WTC11 (cell line): Measurements from ENCODE around the gene PRKCB.

ENCODE experiments used
- ATF6 ChIP-seq: sonication (generic); formaldehyde crosslinking; IDR thresholded peaks from 2 replicates; pipeline ENCODE4 v1.8.1; 2023; ENCODE audit warnings: mild to moderate bottlenecking, missing genetic modification reagents
- FOXJ3 ChIP-seq: sonication (generic); formaldehyde crosslinking; IDR thresholded peaks from 2 replicates; pipeline ENCODE4 v1.9.0; 2021; ENCODE audit warnings: missing genetic modification reagents, mild to moderate bottlenecking, borderline replicate concordance
- NR1H2 ChIP-seq: sonication (generic); formaldehyde crosslinking; IDR thresholded peaks from 2 replicates; pipeline ENCODE4 v1.9.0; 2021; ENCODE audit warnings: mild to moderate bottlenecking, moderate library complexity, missing genetic modification reagents
- SP1 ChIP-seq: sonication (generic); formaldehyde crosslinking; conservative IDR thresholded peaks from 2 replicates; pipeline ENCODE4 v1.8.1; 2022; ENCODE audit warnings: missing genetic modification reagents
- TCF7 ChIP-seq: sonication (generic); formaldehyde crosslinking; IDR thresholded peaks from 2 replicates; pipeline ENCODE4 v1.8.0; 2022; ENCODE audit warnings: mild to moderate bottlenecking, low read depth, missing genetic modification reagents, moderate library complexity
- TEAD1 ChIP-seq: sonication (generic); formaldehyde crosslinking; IDR thresholded peaks from 2 replicates; pipeline ENCODE4 v1.8.0; 2022; ENCODE audit warnings: mild to moderate bottlenecking, missing genetic modification reagents
- ZBTB21 ChIP-seq: sonication (generic); formaldehyde crosslinking; IDR thresholded peaks from 2 replicates; pipeline ENCODE4 v1.8.1; 2023; ENCODE audit warnings: mild to moderate bottlenecking, missing genetic modification reagents, borderline replicate concordance
- ZNF121 ChIP-seq: sonication (generic); formaldehyde crosslinking; IDR thresholded peaks from 2 replicates; pipeline ENCODE4 v1.8.0; 2023; ENCODE audit warnings: missing genetic modification reagents
- ZNF232 ChIP-seq: sonication (generic); formaldehyde crosslinking; IDR thresholded peaks from 2 replicates; pipeline ENCODE4 v1.8.0; 2022; ENCODE audit warnings: mild to moderate bottlenecking, missing genetic modification reagents
- TF ChIP-seq, protein P1 (sequence below): fragments of 200-600 bp; IDR thresholded peaks from 2 replicates; pipeline ENCODE4 v1.8.0; 2022; ENCODE audit warnings: antibody characterized with exemption
- TF ChIP-seq, protein P2 (sequence below): sonication (generic); formaldehyde crosslinking; IDR thresholded peaks from 2 replicates; pipeline ENCODE4 v1.8.1; 2023; ENCODE audit warnings: mild to moderate bottlenecking, missing genetic modification reagents, borderline replicate concordance

GRCh38 chr16:24045641-24046040 lies 209.9 kb downstream of the PRKCB start:
- TF ChIP-seq, protein P1, sequence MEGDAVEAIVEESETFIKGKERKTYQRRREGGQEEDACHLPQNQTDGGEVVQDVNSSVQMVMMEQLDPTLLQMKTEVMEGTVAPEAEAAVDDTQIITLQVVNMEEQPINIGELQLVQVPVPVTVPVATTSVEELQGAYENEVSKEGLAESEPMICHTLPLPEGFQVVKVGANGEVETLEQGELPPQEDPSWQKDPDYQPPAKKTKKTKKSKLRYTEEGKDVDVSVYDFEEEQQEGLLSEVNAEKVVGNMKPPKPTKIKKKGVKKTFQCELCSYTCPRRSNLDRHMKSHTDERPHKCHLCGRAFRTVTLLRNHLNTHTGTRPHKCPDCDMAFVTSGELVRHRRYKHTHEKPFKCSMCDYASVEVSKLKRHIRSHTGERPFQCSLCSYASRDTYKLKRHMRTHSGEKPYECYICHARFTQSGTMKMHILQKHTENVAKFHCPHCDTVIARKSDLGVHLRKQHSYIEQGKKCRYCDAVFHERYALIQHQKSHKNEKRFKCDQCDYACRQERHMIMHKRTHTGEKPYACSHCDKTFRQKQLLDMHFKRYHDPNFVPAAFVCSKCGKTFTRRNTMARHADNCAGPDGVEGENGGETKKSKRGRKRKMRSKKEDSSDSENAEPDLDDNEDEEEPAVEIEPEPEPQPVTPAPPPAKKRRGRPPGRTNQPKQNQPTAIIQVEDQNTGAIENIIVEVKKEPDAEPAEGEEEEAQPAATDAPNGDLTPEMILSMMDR: peak; percentile 61
- TF ChIP-seq FOXJ3 (CRISPR knock-in tag): no peak
- no peak for TF ChIP-seq SP1 (CRISPR knock-in tag)
- no peak for TF ChIP-seq ZBTB21 (CRISPR knock-in tag)
- no peak for TF ChIP-seq NR1H2 (CRISPR knock-in tag)
- TF ChIP-seq, protein P2, sequence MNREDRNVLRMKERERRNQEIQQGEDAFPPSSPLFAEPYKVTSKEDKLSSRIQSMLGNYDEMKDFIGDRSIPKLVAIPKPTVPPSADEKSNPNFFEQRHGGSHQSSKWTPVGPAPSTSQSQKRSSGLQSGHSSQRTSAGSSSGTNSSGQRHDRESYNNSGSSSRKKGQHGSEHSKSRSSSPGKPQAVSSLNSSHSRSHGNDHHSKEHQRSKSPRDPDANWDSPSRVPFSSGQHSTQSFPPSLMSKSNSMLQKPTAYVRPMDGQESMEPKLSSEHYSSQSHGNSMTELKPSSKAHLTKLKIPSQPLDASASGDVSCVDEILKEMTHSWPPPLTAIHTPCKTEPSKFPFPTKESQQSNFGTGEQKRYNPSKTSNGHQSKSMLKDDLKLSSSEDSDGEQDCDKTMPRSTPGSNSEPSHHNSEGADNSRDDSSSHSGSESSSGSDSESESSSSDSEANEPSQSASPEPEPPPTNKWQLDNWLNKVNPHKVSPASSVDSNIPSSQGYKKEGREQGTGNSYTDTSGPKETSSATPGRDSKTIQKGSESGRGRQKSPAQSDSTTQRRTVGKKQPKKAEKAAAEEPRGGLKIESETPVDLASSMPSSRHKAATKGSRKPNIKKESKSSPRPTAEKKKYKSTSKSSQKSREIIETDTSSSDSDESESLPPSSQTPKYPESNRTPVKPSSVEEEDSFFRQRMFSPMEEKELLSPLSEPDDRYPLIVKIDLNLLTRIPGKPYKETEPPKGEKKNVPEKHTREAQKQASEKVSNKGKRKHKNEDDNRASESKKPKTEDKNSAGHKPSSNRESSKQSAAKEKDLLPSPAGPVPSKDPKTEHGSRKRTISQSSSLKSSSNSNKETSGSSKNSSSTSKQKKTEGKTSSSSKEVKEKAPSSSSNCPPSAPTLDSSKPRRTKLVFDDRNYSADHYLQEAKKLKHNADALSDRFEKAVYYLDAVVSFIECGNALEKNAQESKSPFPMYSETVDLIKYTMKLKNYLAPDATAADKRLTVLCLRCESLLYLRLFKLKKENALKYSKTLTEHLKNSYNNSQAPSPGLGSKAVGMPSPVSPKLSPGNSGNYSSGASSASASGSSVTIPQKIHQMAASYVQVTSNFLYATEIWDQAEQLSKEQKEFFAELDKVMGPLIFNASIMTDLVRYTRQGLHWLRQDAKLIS (CRISPR knock-in tag): no peak
- TF ChIP-seq TEAD1: peak; percentile 69; the same call in 1 of the 2 replicates
- TF ChIP-seq ZNF232 (CRISPR knock-in tag): no peak
- TF ChIP-seq ZNF121 (CRISPR knock-in tag): no peak
- TF ChIP-seq ATF6: no peak
- TF ChIP-seq TCF7: no peak
